HepG2 (cell line): ENCODE results near the gene CBY1. TPM values are rescaled to one million over a fixed set of nuclear protein-coding genes. Genes with fewer than 3 reads are reported as not detected.

Experiments
- ATAC-seq: fragments of 200-7000 bp; cut with Tn5 transposase; 3 replicates; pipeline ENCODE4 v1.9.1; 2020; ENCODE audit warnings: mild to moderate bottlenecking, moderate library complexity
- BruUV-seq: library from RNA; stranded (reverse); fragments of 400-500 nt; replicated peaks from 2 replicates; lab custom pipeline; 2021; lab: Mats Ljungman, UMichigan
- CTCF ChIA-PET: fragments of 300-600 bp; formaldehyde crosslinking; extraction: SDS; loops from one replicate; lab custom pipeline; 2021; ENCODE audit warnings: low total read pairs, inconsistent platforms, low intra/inter-chr PET ratio; lab: Yijun Ruan, JAX
- POLR2A ChIA-PET: fragments of 350-600 bp; sonication (Branson Sonifier 250); formaldehyde crosslinking; loops from one replicate; lab custom pipeline; 2020; ENCODE audit warnings: antibody characterized with exemption, inconsistent platforms; lab: Yijun Ruan, JAX
- DNase-seq: peaks from one replicate; pipeline ENCODE4 v3.0.0-alpha.2; 2015; ENCODE audit warnings: low spot score
- FAIRE-seq: peaks from 3 replicates; lab custom pipeline; 2011; peaks lifted over from hg19 to GRCh38; lab: Jason Lieb, UNC
- H2AFZ ChIP-seq: one replicate; pipeline ENCODE4 v1.6.1; 2011; ENCODE audit warnings: low read length, inconsistent platforms
- H3K27ac ChIP-seq: fragments of 300-600 bp; 3 replicates; pipeline ENCODE4 v1.8.0; 2011; ENCODE audit warnings: mixed run types, mild to moderate bottlenecking, mixed read lengths, low read length, inconsistent platforms; ENCODE audit not compliant: insufficient read depth; ENCODE audit errors: extremely low read length
- H3K27me3 ChIP-seq, 2 experiments: fragments of 200-600 bp in 1 of 2; 2 replicates in 1 of 2; 3 replicates in 1 of 2; pipeline versions ENCODE4 v1.6.0 to v1.8.0; 2011; ENCODE audit warnings: low read length in 2 of 2, mild to moderate bottlenecking in 2 of 2, moderate library complexity in 2 of 2, inconsistent platforms in 1 of 2; ENCODE audit not compliant: insufficient read depth in 2 of 2, control insufficient read depth in 1 of 2
- H3K36me3 ChIP-seq, 2 experiments: fragments of 200-600 bp in 1 of 2; replicated peaks in 1 of 2; 2 replicates in 1 of 2; 3 replicates in 1 of 2; pipeline versions ENCODE4 v1.5.1 to v1.8.0; 2011; ENCODE audit warnings: low read length in 2 of 2, inconsistent platforms in 1 of 2; ENCODE audit not compliant: insufficient read depth in 2 of 2, control insufficient read depth in 1 of 2
- H3K4me1 ChIP-seq: 2 replicates; pipeline ENCODE4 v1.5.1; 2012; ENCODE audit warnings: low read length, inconsistent platforms; ENCODE audit not compliant: insufficient read depth
- H3K4me2 ChIP-seq: 2 replicates; pipeline ENCODE4 v1.6.0; 2011; ENCODE audit warnings: low read depth, low read length, inconsistent platforms
- H3K4me3 ChIP-seq, 3 experiments: fragments of 200-600 bp in 1 of 3; sonication (generic), shearing (Covaris generic) in 1 of 3; replicated peaks in 1 of 3; 2 replicates each; pipeline ENCODE4 v1.5.1; 2011 to 2016; ENCODE audit warnings: low read length in 3 of 3, inconsistent platforms in 2 of 3, low read depth in 2 of 3, mild to moderate bottlenecking in 2 of 3, control low read depth in 1 of 3, mixed read lengths in 1 of 3; ENCODE audit not compliant: insufficient read depth in 1 of 3
- H3K79me2 ChIP-seq: one replicate; pipeline ENCODE4 v1.6.1; 2011; ENCODE audit warnings: low read length, inconsistent platforms; ENCODE audit not compliant: insufficient read depth
- H3K9ac ChIP-seq: 2 replicates; pipeline ENCODE4 v1.6.0; 2011; ENCODE audit warnings: mild to moderate bottlenecking, low read depth, low read length, inconsistent platforms; ENCODE audit not compliant: insufficient read depth
- H3K9me3 ChIP-seq: 2 replicates; pipeline ENCODE4 v1.5.1; 2012; ENCODE audit warnings: mild to moderate bottlenecking, low read length
- H4K20me1 ChIP-seq: 2 replicates; pipeline ENCODE4 v1.6.0; 2011; ENCODE audit warnings: inconsistent platforms, mild to moderate bottlenecking, low read length, moderate library complexity; ENCODE audit not compliant: insufficient read depth
- FOSL2 ChIP-seq: sonication (generic); formaldehyde crosslinking; IDR thresholded peaks from 2 replicates; pipeline ENCODE4 v1.4.0; 2020; ENCODE audit warnings: missing genetic modification reagents
- ISX ChIP-seq: sonication (generic); formaldehyde crosslinking; conservative IDR thresholded peaks from 2 replicates; pipeline ENCODE4 v1.5.0; 2020; ENCODE audit warnings: missing genetic modification reagents
- SSRP1 ChIP-seq: IDR thresholded peaks from 2 replicates; pipeline ENCODE4 v1.6.1; 2016; ENCODE audit warnings: control low read depth
- ZBTB7B ChIP-seq: sonication (generic); formaldehyde crosslinking; IDR thresholded peaks from 2 replicates; pipeline ENCODE4 v1.4.0; 2020; ENCODE audit warnings: missing genetic modification reagents
- ZNF230 ChIP-seq: sonication (generic); formaldehyde crosslinking; IDR thresholded peaks from 2 replicates; pipeline ENCODE4 v1.4.0; 2020; ENCODE audit warnings: mild to moderate bottlenecking, missing genetic modification reagents
- ZNF232 ChIP-seq: sonication (generic); formaldehyde crosslinking; IDR thresholded peaks from 2 replicates; pipeline ENCODE4 v1.4.0; 2020; ENCODE audit warnings: missing genetic modification reagents, borderline replicate concordance
- ZNF879 ChIP-seq: sonication (generic); formaldehyde crosslinking; IDR thresholded peaks from 2 replicates; pipeline ENCODE4 v1.8.1; 2023; ENCODE audit warnings: missing genetic modification reagents
- WGBS: methylation state at CpG from one replicate; pipeline ENCODE4 v1.1.6; 2017; ENCODE audit warnings: low lambda C conversion rate; 5-methylcytosine and 5-hydroxymethylcytosine counted together
- in situ Hi-C: cut with HindIII; loops from 2 replicates; pipeline ENCODE4 v1.10.0; 2017; ENCODE audit warnings: low pct_unique_long_range_greater_than_20kb; ENCODE audit not compliant: extremely low pct_ligation_motif_present
- intact Hi-C: fragments of 100-400 bp; cut with micrococcal nuclease; formaldehyde crosslinking; loops from one replicate; pipeline ENCODE4 v1.10.0; 2022; ENCODE audit not compliant: unreplicated experiment
- polyA plus RNA-seq, 8 experiments: library from polyadenylated mRNA; depleted of rRNA in 3 of 8; stranded (reverse) in 7 of 8; unstranded in 1 of 8; fragments of >200 nt; fragmentation: Illumina TruSeq in 4 of 8; extraction: Trizol in 4 of 8; gene quantifications; 2 replicates each; pipeline versions ENCODE4 v1.2.1 to v1.2.3, GENCODE V29; 2011 to 2016; ENCODE audit warnings: low read depth in 4 of 8, missing spikeins in 1 of 8, mixed read lengths in 1 of 8; ENCODE audit not compliant: insufficient read depth in 1 of 8
- total RNA-seq, 5 experiments: library from RNA; depleted of rRNA; stranded (reverse); fragments of >200 nt; fragmentation: Illumina TruSeq; extraction: Trizol; gene quantifications; 2 replicates each; pipeline ENCODE4 v1.2.3, GENCODE V29; 2016; ENCODE audit warnings: low read depth in 1 of 5
- TF ChIP-seq, protein P1 (sequence below): sonication (generic); formaldehyde crosslinking; IDR thresholded peaks from 2 replicates; pipeline ENCODE4 v1.9.0; 2022; ENCODE audit warnings: low read depth, missing genetic modification reagents
- TF ChIP-seq, protein P2 (sequence below): IDR thresholded peaks from 2 replicates; pipeline ENCODE4 v1.6.1; 2018; ENCODE audit warnings: missing genetic modification reagents

The CBY1 gene
- total and polyA plus RNA-seq, 2 of the 13 experiments (the other 11 are each of a cell fraction or from before 2014, with no cell fraction given): 19.7 to 20.3 TPM

GRCh38 chr22:38718414-38718813 is 62.0 kb downstream of the CBY1 start:
- FAIRE-seq (no peak), ATAC-seq (peak; percentile 88), DNase-seq (peak; percentile 47)
- intact Hi-C loops: no loop called here
- in situ Hi-C loops: no loop called here
- Histone ChIP-seq H3K4me2 (no peak overlapping the region), H3K79me2 (peaks cover 24% of the 10 kb centered on the region), H2AFZ (no peak overlapping the region), H3K9me3 (no peaks in the 10 kb centered on the region), H3K4me1 (no peaks in the 10 kb centered on the region), H3K27me3 (no peaks in the 10 kb centered on the region), H4K20me1 (peaks cover 27% of the 10 kb centered on the region; the same call in 1 of the 2 replicates), H3K36me3 (peaks cover 37 to 64% of the 10 kb centered on the region in 2 experiments), H3K4me3 (no peak overlapping the region), H3K9ac (no peak overlapping the region), H3K27ac (no peak overlapping the region)
- TF ChIP-seq ZBTB7B (CRISPR knock-in tag) (no peak), ISX (no peak), FOSL2 (peak; percentile 88), ZNF879 (CRISPR knock-in tag) (no peak), SSRP1 (CRISPR knock-in tag) (no peak), ZNF232 (no peak), ZNF230 (no peak)
- TF ChIP-seq, protein P1, sequence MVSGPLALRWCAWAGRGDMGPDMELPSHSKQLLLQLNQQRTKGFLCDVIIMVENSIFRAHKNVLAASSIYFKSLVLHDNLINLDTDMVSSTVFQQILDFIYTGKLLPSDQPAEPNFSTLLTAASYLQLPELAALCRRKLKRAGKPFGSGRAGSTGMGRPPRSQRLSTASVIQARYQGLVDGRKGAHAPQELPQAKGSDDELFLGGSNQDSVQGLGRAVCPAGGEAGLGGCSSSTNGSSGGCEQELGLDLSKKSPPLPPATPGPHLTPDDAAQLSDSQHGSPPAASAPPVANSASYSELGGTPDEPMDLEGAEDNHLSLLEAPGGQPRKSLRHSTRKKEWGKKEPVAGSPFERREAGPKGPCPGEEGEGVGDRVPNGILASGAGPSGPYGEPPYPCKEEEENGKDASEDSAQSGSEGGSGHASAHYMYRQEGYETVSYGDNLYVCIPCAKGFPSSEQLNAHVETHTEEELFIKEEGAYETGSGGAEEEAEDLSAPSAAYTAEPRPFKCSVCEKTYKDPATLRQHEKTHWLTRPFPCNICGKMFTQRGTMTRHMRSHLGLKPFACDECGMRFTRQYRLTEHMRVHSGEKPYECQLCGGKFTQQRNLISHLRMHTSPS: no peak
- TF ChIP-seq, protein P2, sequence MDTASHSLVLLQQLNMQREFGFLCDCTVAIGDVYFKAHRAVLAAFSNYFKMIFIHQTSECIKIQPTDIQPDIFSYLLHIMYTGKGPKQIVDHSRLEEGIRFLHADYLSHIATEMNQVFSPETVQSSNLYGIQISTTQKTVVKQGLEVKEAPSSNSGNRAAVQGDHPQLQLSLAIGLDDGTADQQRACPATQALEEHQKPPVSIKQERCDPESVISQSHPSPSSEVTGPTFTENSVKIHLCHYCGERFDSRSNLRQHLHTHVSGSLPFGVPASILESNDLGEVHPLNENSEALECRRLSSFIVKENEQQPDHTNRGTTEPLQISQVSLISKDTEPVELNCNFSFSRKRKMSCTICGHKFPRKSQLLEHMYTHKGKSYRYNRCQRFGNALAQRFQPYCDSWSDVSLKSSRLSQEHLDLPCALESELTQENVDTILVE: no peak
- 73% methylated on average over 6 of the region's 6 CpGs for WGBS
- no TSS peak for BruUV-seq
- ChIA-PET CTCF (no interaction called here), POLR2A (interaction anchor here (1.0 to 1.9 kb wide), 4 partner anchors 9 to 37 kb away, joined by 3 to 6 read pairs (median 4); partner anchors contain the start of gene TOMM22)
